HG03520 (cell line): Measurements from ENCODE around the gene ZNF483.
"Not testable (repeated sequence)": the region's sequence is repeated elsewhere in the genome, so short reads cannot be mapped to it uniquely, and the experiment has no call there.

Experiments
- ATAC-seq: cut with Tn5 transposase; IDR thresholded peaks from one replicate; pipeline ENCODE4 v1.9.1; 2021; ENCODE audit warnings: mild to moderate bottlenecking, moderate library complexity; ENCODE audit not compliant: unreplicated experiment

The ZNF483 gene

GRCh38 chr9:111610149-111610548, 85.2 kb downstream of the ZNF483 start:
- ATAC-seq: no peak

DNA sequence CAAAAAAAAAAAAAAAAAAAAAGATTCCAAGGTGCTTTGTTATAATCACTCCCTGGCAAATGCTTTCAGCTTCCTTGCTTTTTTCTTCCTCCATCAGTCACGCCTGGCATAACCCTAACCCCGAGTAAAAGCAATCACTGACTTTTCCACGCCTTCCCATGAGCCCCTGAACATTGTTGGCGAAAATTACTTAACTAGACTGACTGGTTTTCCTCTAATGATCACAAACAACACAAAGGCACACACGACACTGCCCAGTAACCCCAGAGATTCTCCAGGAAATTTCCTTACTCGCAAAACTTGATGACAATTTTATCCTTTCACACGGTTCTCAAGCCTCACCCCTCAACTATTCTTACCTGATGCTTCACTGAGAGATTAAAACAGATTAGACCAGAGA, 85.9 kb downstream of the ZNF483 start:
- ATAC-seq: no peak

DNA sequence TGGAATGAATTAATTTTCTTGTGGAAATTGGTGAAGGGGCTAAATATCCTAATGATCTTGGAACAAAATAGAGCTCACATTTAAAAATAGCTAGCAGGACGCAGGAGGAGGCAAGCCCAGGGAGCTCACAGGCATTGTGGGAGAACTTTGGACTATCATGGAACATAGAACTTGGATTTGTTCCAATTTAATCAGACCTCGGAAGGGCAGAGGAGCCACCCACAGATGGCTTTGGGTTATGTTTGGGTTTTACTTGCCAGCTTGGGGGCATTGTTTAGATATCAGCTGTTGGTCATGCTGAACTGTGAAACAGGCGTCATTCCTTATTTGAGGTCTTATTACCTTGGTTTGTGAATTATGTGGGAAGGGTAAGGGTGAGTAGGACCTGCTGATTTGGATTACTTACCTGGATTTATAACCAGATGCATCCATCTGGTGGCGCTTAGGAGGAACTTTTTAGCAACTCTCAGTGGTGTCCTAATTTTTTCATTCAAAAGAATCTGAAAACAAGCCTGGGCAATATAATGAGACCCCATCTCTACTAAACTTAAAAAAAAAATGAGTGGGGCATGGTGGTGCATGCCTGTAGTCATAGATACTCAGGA, 88.6 kb downstream of the ZNF483 start:
- ATAC-seq: no peak

DNA sequence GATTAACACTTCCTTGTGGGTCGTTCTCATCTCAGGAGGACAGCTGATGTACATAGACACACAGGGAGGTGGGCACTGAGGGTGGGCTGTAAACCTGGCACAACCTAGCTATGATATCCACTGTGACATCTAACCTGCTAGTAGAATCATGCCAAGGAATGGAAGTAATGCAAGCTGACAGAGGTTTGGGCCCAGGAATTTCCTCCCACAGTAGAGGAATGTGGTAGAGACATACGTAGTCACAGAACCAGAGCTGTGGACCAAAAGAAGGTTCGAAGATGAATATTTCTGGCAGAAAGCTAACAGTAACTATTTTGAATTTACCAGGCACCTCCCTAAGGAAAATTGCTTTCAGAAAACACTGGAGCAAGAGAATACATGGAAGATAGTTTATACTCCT, 90.9 kb downstream of the ZNF483 start:
- no peak for ATAC-seq

DNA sequence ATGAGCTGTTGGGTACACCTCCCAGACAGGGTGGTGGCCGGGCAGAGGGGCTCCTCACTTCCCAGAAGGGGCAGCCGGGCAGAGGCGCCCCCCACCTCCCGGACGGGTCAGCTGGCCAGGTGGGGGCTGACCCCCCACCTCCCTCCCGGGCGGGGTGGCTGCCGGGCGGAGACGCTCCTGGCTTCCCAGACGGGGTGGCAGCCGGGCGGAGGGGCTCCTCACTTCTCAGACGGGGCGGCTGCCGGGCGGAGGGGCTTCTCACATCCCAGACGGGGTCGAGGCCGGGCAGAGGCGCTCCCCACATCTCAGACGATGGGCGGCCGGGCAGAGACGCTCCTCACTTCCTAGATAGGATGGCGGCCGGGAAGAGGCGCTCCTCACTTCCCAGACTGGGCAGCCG, 92.4 kb downstream of the ZNF483 start:
- not testable (repeated sequence) for ATAC-seq

GRCh38 chr9:111621895-111622480, 97.0 kb downstream of the ZNF483 start:
- no peak for ATAC-seq

GRCh38 chr9:111622626-111623025, 97.6 kb downstream of the ZNF483 start:
- no peak for ATAC-seq
